SU-DHL-6 (cell line): ENCODE measurements around the gene VWA5B1.

Experiments used
- CTCF ChIP-seq: fragments of 200-600 bp; sonication (generic); IDR thresholded peaks from one replicate; pipeline ENCODE4 v1.5.1; 2017; ENCODE audit warnings: antibody characterized with exemption, mild to moderate bottlenecking, low read length, moderate library complexity; ENCODE audit not compliant: insufficient read depth, poor library complexity, severe bottlenecking
- EZH2phosphoT487 ChIP-seq: fragments of 200-600 bp; sonication (generic), shearing (Covaris generic); conservative IDR thresholded peaks from 2 replicates; pipeline ENCODE4 v1.6.1; 2018; ENCODE audit warnings: mild to moderate bottlenecking, antibody characterized with exemption, low read length, moderate library complexity, mixed read lengths

- no peak for TF ChIP-seq CTCF
- no peak for TF ChIP-seq EZH2phosphoT487
Observed at GRCh38 chr1:20402585-20403422, 112.1 kb downstream of the VWA5B1 start.
